Endothelial cell of umbilical vein (primary cell): ENCODE results near the gene ADIPOR2. TPM values are rescaled to one million over a fixed set of nuclear protein-coding genes. Genes with fewer than 3 reads are reported as not detected.
A peak's percentile ranks its signal among the peaks of the same experiment; 100 is the strongest.

ENCODE experiments used
- BruUV-seq: library from RNA; stranded (reverse); fragments of 400-500 nt; replicated peaks from 2 replicates; lab custom pipeline; 2021; lab: Mats Ljungman, UMichigan
- CTCF ChIA-PET: fragments of 300-600, 350-600 bp; sonication (Branson Sonifier 250); formaldehyde crosslinking; loops from one replicate; lab custom pipeline; 2021; ENCODE audit warnings: antibody characterized with exemption, inconsistent platforms; lab: Charles Lee
- POLR2A ChIA-PET: fragments of 300-600, 350-600 bp; sonication (Branson Sonifier 250); formaldehyde crosslinking; loops from one replicate; lab custom pipeline; 2021; ENCODE audit warnings: antibody characterized with exemption, inconsistent platforms; lab: Charles Lee
- DNase-seq: peaks from one replicate; pipeline ENCODE4 v3.0.0-alpha.2; 2011; ENCODE audit warnings: low read depth, low spot score
- FAIRE-seq: peaks from 2 replicates; lab custom pipeline; 2011; peaks lifted over from hg19 to GRCh38; lab: Jason Lieb, UNC
- H2AFZ ChIP-seq: 2 replicates; pipeline ENCODE4 v1.6.0; 2012; ENCODE audit warnings: low read depth, low read length, control low read depth, inconsistent platforms
- H3K27ac ChIP-seq: 2 replicates; pipeline ENCODE4 v1.5.1; 2011; ENCODE audit warnings: low read depth, mild to moderate bottlenecking, control low read depth, low read length, moderate library complexity; ENCODE audit not compliant: insufficient read depth
- H3K27me3 ChIP-seq, 2 experiments: 2 replicates each; pipeline versions ENCODE4 v1.6.0 to v1.6.1; 2011; ENCODE audit warnings: low read length in 2 of 2, mixed read lengths in 1 of 2; ENCODE audit not compliant: control insufficient read depth in 2 of 2, insufficient read depth in 2 of 2
- H3K36me3 ChIP-seq, 2 experiments: 2 replicates in 1 of 2; 3 replicates in 1 of 2; pipeline ENCODE4 v1.5.1; 2011; ENCODE audit warnings: low read length in 2 of 2, mild to moderate bottlenecking in 1 of 2, moderate library complexity in 1 of 2; ENCODE audit not compliant: control insufficient read depth in 2 of 2, insufficient read depth in 2 of 2; ENCODE audit errors: extremely low read depth in 1 of 2
- H3K4me1 ChIP-seq: 3 replicates; pipeline ENCODE4 v1.5.1; 2011; ENCODE audit warnings: mild to moderate bottlenecking, low read length; ENCODE audit not compliant: control insufficient read depth, insufficient read depth; ENCODE audit errors: extremely low read depth
- H3K4me2 ChIP-seq: 2 replicates; pipeline ENCODE4 v1.6.1; 2011; ENCODE audit warnings: low read length, control low read depth, mixed read lengths; ENCODE audit not compliant: insufficient read depth
- H3K4me3 ChIP-seq, 3 experiments: fragments of 200-600 bp in 1 of 3; sonication (generic), shearing (Covaris generic) in 1 of 3; replicated peaks in 1 of 3; 2 replicates each; pipeline ENCODE4 v1.5.1; 2011 to 2016; ENCODE audit warnings: control low read depth in 3 of 3, low read length in 3 of 3, mild to moderate bottlenecking in 2 of 3, inconsistent platforms in 1 of 3, low read depth in 1 of 3, moderate library complexity in 1 of 3; ENCODE audit not compliant: insufficient read depth in 1 of 3
- H3K79me2 ChIP-seq: 2 replicates; pipeline ENCODE4 v1.6.0; 2012; ENCODE audit warnings: low read length, inconsistent platforms; ENCODE audit not compliant: control insufficient read depth, insufficient read depth
- H3K9ac ChIP-seq: replicated peaks from 2 replicates; pipeline ENCODE3; 2011; ENCODE audit warnings: low read length, control low read depth; ENCODE audit not compliant: insufficient read depth; ENCODE audit errors: extremely low read depth
- H3K9me1 ChIP-seq: replicated peaks from 3 replicates; pipeline ENCODE4 v1.6.0; 2011; ENCODE audit warnings: mild to moderate bottlenecking, low read length; ENCODE audit not compliant: control insufficient read depth, insufficient read depth; ENCODE audit errors: extremely low read depth
- H3K9me3 ChIP-seq: replicated peaks from 2 replicates; pipeline ENCODE4 v1.5.1; 2012; ENCODE audit warnings: low read length, inconsistent platforms; ENCODE audit not compliant: control insufficient read depth, insufficient read depth
- H4K20me1 ChIP-seq: replicated peaks from 2 replicates; pipeline ENCODE3; 2011; ENCODE audit warnings: mild to moderate bottlenecking, low read length; ENCODE audit not compliant: control insufficient read depth, insufficient read depth; ENCODE audit errors: extremely low read depth
- CTCF ChIP-seq, 2 donors: IDR thresholded peaks; 1 replicate in 1 of 2; 2 replicates in 1 of 2; pipeline ENCODE4 v1.5.1; 2011; ENCODE audit warnings: low read length in 2 of 2, mild to moderate bottlenecking in 2 of 2, moderate library complexity in 2 of 2, control low read depth in 1 of 2, inconsistent platforms in 1 of 2, low read depth in 1 of 2; ENCODE audit not compliant: insufficient read depth in 1 of 2; ENCODE audit errors: extremely low read depth in 1 of 2
- EZH2 ChIP-seq: IDR thresholded peaks from 2 replicates; pipeline ENCODE4 v1.6.1; 2012; ENCODE audit warnings: borderline replicate concordance, low read depth, mild to moderate bottlenecking, moderate library complexity, low read length, inconsistent platforms; ENCODE audit not compliant: severe bottlenecking
- GATA2 ChIP-seq: IDR thresholded peaks from 2 replicates; pipeline ENCODE4 v1.7.0; 2011; ENCODE audit warnings: low read depth, mild to moderate bottlenecking, moderate library complexity, mixed read lengths, low read length; ENCODE audit not compliant: insufficient read length, insufficient read depth
- JUN ChIP-seq: IDR thresholded peaks from 2 replicates; pipeline ENCODE4 v1.6.1; 2011; ENCODE audit warnings: borderline replicate concordance, low read depth; ENCODE audit not compliant: insufficient read length, insufficient read depth
- POLR2AphosphoS5 ChIP-seq: IDR thresholded peaks from 2 replicates; pipeline ENCODE4 v1.6.1; 2012; ENCODE audit warnings: low read depth, mild to moderate bottlenecking, control low read depth, low read length, moderate library complexity; ENCODE audit not compliant: insufficient read depth
- dilution Hi-C: fragments of 300-500 bp; cut with MboI; formaldehyde crosslinking; loops from one replicate; pipeline ENCODE4 v1.15.0; 2019; ENCODE audit warnings: low sequenced_read_pairs; ENCODE audit not compliant: extremely low pct_ligation_motif_present
- intact Hi-C: fragments of 100-400 bp; cut with micrococcal nuclease; formaldehyde crosslinking; loops from one replicate; pipeline ENCODE4 v1.10.0; 2022
- polyA plus RNA-seq, 4 experiments: library from polyadenylated mRNA; depleted of rRNA in 3 of 4; stranded (reverse) in 3 of 4; unstranded in 1 of 4; fragments of >200 nt; gene quantifications; 2 replicates each; pipeline versions ENCODE4 v1.2.1 to v1.2.3, GENCODE V29; 2011 to 2012; ENCODE audit warnings: missing spikeins in 1 of 4
- total RNA-seq: library from RNA; stranded (reverse); gene quantifications from 2 replicates; pipeline ENCODE4 v1.2.3, GENCODE V29; 2021
- TF ChIP-seq, protein P1 (sequence below): IDR thresholded peaks from 2 replicates; pipeline ENCODE4 v1.6.1; 2011; ENCODE audit not compliant: insufficient read depth, insufficient read length

Gene ADIPOR2
- total and polyA plus RNA-seq, 2 donors (not counting 3 experiments of a cell fraction or from before 2014, with no cell fraction given) = 22.5 to 57.3 TPM

GRCh38 chr12:1644534-1645438 is 46.1 kb upstream of the ADIPOR2 start:
- Histone ChIP-seq H3K4me3 (no peak overlapping the region), H3K9me3 (no peaks in the 10 kb centered on the region), H3K4me2 (no peak overlapping the region), H3K9me1 (no peaks in the 10 kb centered on the region), H3K27me3 (peaks cover 24 to 27% of the 10 kb centered on the region in 2 experiments), H3K79me2 (no peaks in the 10 kb centered on the region), H4K20me1 (no peaks in the 10 kb centered on the region), H3K9ac (no peak overlapping the region), H3K4me1 (no peaks in the 10 kb centered on the region), H2AFZ (no peak overlapping the region), H3K36me3 (no peaks in the 10 kb centered on the region), H3K27ac (no peak overlapping the region)
- FAIRE-seq (peak; percentile 78), DNase-seq (peak; percentile 82)
- intact Hi-C loops (no loop called here), dilution Hi-C loops (loop anchor here (25.0 kb wide), 1 partner anchor 293 kb away; no protein-coding TSS in a partner anchor)
- TF ChIP-seq EZH2 (no peak), CTCF (IDR thresholded peaks at IDR 0.05; ENCODE audit: extremely low read depth in 1 of 2, insufficient read depth in 1 of 2, low read depth in 1 of 2, low read length in 2 of 2) (no peak), GATA2 (no peak), JUN (no peak), POLR2AphosphoS5 (no peak)
- TF ChIP-seq, protein P1, sequence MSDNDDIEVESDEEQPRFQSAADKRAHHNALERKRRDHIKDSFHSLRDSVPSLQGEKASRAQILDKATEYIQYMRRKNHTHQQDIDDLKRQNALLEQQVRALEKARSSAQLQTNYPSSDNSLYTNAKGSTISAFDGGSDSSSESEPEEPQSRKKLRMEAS = no peak
- BruUV-seq = no TSS peak
- ChIA-PET CTCF (interaction anchor here (2.4 to 4.2 kb wide), 4 partner anchors 8 to 295 kb away, joined by 9 to 42 read pairs (median 26); no protein-coding TSS in a partner anchor), POLR2A (interaction anchor here (0.6 kb wide), 1 partner anchor 98 kb away, joined by 3 read pairs; no protein-coding TSS in a partner anchor)
